Measurements from ENCODE around the gene GTF3C1.
A peak's percentile ranks its signal among the peaks of the same experiment; 100 is the strongest.
"Not testable (repeated sequence)": the region's sequence is repeated elsewhere in the genome, so short reads cannot be mapped to it uniquely, and the experiment has no call there.

The GTF3C1 gene

DNA sequence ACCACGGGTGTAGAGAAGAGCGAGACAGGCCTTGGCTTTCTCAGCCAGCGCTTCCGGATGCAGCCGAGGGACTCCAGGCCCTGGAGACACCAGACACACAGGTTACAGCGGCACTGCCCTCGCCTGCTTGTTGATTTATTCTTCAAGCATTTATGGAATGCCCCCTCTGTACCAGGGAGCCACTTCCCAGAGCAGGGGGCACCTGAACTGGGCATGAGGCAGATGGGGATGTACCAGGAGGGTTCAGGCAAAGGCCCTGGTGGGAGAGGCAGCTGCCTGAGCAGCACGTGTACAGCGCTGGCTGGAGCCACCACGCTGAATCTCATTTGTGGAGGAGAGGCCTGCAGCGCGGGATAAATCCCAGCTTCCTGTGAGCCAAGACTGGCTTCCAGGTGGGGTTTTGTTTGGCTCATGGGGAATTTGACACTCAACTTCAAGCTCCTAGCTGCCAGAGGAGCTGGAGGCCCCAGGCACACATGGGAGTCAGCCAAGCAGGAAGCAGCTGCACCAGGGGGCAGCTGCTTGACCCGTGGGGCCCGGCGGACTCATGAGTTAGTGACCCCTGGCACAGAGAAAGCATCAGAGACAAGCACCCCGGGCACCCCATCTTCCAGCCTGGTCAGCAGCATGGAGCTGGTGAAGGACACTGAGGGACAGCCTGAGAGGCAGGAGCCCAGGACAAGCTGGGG is 88.1 kb downstream of the GTF3C1 start:
- no peak for DNase-seq

DNA sequence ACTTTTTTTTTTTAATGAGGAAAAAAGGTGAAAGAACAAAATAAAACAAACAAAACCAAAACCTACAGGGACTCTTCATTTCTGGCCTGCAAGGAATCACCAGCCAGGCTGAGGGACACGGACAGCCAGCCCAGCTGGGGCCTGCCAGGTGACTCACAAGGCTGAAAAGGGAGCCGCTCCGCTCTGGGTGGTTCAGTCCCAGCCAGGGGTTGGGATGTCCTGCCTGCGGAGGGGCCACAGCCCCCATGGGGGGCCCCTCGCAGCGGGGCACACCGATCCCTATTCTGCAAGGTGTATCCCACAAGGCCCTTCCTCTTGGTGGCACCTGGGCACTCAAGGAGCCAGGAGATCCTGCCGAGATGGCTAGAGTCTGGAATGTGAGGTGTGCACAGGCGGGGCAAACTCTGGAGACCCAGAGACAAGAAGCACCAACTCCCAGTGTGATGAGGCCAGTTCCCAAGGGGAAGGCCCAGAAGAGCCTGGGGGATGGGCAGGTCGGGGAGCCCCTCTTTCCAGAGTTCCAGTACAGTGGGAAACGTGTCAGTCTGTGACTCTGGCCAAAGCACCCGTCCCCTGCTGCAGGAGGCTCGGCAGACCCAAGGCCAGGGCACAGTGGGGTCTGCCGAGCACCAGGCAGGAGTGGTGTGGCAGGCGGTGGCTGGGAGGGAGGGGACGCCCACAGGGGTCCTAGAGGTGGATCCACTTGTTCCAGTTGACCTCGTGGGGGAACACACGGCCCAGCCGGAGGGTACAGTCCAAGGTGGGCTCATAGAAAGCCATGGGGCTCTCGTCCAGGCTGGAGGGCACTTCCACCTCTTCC is 88.8 kb downstream of the GTF3C1 start:
- no peak for DNase-seq

DNA sequence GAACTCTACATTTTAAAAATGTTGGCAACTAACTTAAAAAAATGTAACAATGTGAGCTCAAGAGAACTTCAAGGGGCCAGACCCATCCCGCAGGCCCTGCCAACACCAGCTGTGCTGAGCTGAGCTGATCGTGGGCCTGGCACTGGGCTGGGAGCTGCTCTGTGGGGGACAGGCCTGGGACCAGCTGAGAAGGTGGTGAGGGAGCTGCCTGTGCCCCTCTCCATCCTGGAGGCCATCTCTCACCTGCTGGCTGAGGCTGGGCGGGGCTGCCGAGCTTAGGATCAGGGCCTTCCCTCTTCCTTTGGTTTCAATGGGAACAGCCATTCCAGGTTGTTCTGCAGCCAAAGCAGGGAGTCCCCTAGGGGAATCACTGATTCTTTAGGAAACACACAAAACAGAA is 89.5 kb downstream of the GTF3C1 start:
- DNase-seq: no peak

DNA sequence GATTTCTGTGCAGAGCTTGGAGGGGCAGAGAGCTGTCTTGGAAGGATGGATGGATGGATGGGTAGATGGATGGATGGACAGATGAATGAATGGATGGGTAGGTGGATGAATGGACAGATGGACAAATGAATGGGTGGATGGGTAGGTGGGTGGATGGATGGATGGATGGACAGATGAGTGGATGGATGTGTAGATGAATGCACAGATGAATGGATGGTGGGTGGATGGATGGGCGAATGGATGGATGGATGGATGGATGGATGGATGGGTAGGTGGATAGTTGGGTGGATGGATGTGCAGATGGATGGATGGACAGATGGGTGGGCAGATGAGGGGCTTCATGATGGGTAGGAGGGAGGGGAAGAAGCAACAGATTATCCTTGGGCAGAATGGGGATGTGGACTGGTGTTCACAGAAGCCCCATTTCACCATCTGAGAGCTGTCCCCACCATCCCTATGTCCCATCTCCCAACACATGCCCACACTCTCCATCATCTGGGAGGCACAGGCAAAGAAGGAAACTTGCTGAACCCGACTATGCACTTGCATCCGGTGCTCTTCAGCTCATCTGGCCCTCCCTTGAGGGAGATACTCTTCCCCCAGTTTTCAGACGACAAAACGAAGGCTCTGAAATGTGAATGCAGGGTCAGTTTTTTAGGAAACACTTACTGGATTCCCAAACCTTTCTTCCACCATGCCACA is 90.6 kb downstream of the GTF3C1 start:
- DNase-seq: no peak

GRCh38 chr16:27458258-27458657 is 91.5 kb downstream of the GTF3C1 start:
- DNase-seq: no peak

- DNase-seq: not testable (repeated sequence)
Measured at GRCh38 chr16:27457605-27457900, 92.2 kb downstream of the GTF3C1 start.

- no peak for DNase-seq
Measured at GRCh38 chr16:27455700-27456099, 94.0 kb downstream of the GTF3C1 start.

GRCh38 chr16:27453494-27453825 is 96.3 kb downstream of the GTF3C1 start:
- no peak for DNase-seq

- no peak for DNase-seq
Measured at GRCh38 chr16:27452569-27453493, 96.9 kb downstream of the GTF3C1 start.

DNA sequence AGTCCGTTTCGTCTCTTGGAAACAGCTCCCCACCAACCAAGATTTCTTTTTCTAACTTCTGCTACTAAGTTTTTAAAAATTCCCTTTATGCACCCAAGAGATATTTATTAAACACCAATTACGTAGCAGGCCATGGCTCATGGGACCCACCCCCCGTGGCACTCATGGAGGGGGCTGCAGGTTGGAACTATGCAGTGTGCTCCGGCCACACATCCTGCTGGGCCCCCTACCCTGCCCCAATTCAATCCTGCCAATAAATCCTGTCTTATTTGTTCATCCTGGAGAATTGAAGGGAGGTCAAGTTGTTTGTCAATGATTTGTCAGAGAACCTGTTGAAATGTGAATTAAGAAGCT is 99.5 kb downstream of the GTF3C1 start:
- no peak for DNase-seq

- no peak for DNase-seq
Measured at GRCh38 chr16:27449434-27450195, 100.1 kb downstream of the GTF3C1 start.

DNA sequence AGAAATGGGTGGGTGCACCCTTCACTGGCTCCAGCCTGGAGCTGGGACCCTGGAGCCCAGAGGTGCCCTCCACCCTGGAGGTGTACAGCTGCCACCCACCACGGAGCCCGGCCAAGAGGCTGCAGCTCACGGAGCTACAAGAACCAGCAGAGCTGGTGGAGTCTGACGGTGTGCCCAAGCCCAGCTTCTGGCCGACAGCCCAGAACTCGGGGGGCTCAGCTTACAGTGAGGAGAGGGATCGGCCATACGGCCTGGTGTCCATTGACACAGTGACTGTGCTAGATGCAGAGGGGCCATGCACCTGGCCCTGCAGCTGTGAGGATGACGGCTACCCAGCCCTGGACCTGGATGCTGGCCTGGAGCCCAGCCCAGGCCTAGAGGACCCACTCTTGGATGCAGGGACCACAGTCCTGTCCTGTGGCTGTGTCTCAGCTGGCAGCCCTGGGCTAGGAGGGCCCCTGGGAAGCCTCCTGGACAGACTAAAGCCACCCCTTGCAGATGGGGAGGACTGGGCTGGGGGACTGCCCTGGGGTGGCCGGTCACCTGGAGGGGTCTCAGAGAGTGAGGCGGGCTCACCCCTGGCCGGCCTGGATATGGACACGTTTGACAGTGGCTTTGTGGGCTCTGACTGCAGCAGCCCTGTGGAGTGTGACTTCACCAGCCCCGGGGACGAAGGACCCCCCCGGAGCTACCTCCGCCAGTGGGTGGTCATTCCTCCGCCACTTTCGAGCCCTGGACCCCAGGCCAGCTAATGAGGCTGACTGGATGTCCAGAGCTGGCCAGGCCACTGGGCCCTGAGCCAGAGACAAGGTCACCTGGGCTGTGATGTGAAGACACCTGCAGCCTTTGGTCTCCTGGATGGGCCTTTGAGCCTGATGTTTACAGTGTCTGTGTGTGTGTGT is 100.9 kb downstream of the GTF3C1 start:
- DNase-seq: peak; percentile 15

DNA sequence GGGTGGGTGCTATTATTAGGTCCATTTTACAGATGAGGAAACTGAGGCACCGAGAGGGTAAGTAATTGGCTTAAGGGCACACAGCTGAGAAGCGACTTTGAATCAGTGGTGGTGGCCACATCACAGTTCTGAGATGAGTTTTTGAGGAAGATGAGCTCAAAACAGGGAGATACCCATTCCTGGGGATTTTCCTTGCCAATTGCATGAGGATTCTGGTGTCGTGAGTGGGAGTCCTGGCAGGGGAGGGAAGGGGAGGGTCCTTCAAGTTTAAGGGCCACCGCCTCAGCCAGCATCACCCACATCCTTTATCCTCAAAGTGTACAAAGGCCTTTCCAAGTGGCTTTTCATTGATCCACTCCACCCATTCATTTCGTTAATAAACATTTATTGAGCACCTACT is 102.4 kb downstream of the GTF3C1 start:
- no peak for DNase-seq

GRCh38 chr16:27446721-27447120 is 103.0 kb downstream of the GTF3C1 start:
- DNase-seq: no peak

- no peak for DNase-seq
Measured at GRCh38 chr16:27445502-27446175, 104.1 kb downstream of the GTF3C1 start.

GRCh38 chr16:27444470-27444869 is 105.2 kb downstream of the GTF3C1 start:
- no peak for DNase-seq

DNA sequence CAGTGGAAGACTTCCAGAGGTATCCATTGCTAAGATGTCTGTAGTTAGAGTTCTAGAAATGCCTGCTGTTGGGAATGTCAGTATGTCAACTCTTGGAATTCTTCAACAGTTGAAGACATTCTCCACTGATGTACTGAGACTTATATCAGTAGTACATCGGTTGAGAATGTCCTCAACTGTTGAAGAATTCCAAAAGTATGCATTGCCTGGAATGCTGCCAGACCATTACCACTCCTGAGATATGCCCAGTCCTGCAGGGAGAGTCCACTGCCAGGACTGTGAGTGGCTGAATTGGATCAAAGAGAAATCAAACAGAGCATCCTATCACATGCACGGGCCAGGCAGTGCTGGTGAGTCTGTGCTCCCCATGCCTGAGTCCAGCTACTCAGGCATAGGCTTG is 105.7 kb downstream of the GTF3C1 start:
- no peak for DNase-seq

DNA sequence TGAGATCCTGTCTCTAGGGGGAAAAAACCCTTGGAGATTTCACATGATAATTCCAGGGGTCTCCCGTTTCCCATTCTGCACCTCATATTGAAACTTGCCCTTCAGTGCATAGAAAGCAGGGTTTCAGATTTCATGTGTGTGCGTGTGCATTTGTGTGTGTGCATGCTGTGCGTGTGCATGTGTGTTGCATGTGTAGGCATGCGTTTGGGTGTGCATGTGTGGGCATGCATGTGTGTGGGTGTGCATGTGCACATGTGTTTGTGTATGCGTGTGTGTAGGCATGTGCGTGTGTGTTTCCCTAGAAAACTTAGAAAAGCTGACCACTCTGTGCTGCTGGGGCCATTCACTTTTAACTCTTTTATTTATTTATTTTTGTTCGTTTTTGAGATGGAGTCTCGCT is 107.7 kb downstream of the GTF3C1 start:
- DNase-seq: no peak

GRCh38 chr16:27441276-27441675 is 108.4 kb downstream of the GTF3C1 start:
- no peak for DNase-seq

DNA sequence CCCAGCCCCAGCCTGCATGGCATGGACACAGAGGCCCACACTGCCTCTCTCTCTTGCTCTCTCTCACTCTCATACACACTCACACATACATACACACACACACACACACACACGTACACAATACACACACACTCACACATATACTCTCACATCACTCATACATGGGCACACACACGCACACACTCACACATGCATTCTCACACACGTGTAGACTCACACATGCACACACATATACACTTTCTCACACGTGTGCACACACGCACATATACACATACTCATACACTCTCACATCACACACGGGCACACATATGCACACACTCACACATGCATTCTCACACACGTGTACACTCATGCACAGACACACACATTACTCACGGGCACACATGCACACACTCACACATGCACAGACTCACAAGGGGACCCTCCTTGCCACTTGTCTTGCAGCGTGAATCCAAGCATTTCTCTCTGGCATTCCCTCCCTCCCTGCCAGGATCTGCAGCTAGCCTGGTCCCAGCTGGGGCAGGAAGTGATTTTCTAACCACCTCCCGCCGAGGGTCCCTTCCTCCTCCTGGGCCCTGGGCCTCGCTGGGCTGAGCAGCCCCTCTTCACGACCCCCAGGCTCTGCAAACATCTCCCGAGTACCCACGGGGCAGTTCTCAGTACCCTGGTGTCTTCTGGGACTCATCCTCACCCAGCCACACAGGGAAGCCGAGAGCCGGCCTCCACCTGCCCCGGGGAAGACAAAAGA is 110.3 kb downstream of the GTF3C1 start:
- DNase-seq: no peak

Measured in NCI-H69 (cell line).